AG04450 (cell line): Measurements from ENCODE around the gene KCNQ1OT1. TPM values are rescaled to one million over a fixed set of nuclear protein-coding genes. Genes with fewer than 3 reads are reported as not detected.
A peak's percentile ranks its signal among the peaks of the same experiment; 100 is the strongest.

Experiments used
- CTCF ChIA-PET: fragments of 300-600, 350-600 bp; formaldehyde crosslinking; extraction: SDS; loops from one replicate; lab custom pipeline; 2022; ENCODE audit warnings: antibody characterized with exemption, inconsistent platforms; lab: Charles Lee
- POLR2A ChIA-PET: fragments of 350-600 bp; formaldehyde crosslinking; extraction: SDS; loops from one replicate; lab custom pipeline; 2021; ENCODE audit warnings: antibody characterized with exemption, inconsistent platforms; lab: Yijun Ruan, JAX
- DNase-seq: peaks from one replicate; pipeline ENCODE4 v3.0.0-alpha.2; 2011; ENCODE audit warnings: low read depth, low spot score
- H3K27ac ChIP-seq: one replicate; pipeline ENCODE4 v1.5.1; 2012; ENCODE audit warnings: low read depth, low read length, control low read depth
- H3K27me3 ChIP-seq: one replicate; pipeline ENCODE4 v1.6.0; 2012; ENCODE audit warnings: low read length; ENCODE audit not compliant: control insufficient read depth, insufficient read depth
- H3K4me3 ChIP-seq: 2 replicates; pipeline ENCODE4 v1.5.1; 2011; ENCODE audit warnings: mild to moderate bottlenecking, low read depth, low read length, control low read depth
- H3K9me3 ChIP-seq: 2 replicates; pipeline ENCODE4 v1.5.1; 2012; ENCODE audit warnings: low read length; ENCODE audit not compliant: control insufficient read depth, insufficient read depth
- polyA plus RNA-seq: library from polyadenylated mRNA; depleted of rRNA; stranded (reverse); fragments of >200 nt; gene quantifications from 2 replicates; pipeline ENCODE4 v1.2.3, GENCODE V29; 2011
- TF ChIP-seq, protein P1 (sequence below): IDR thresholded peaks from 2 replicates; pipeline ENCODE4 v1.5.1; 2011; ENCODE audit warnings: low read depth, low read length, control low read depth, inconsistent platforms

The KCNQ1OT1 gene
- polyA plus RNA-seq, 1 experiment = 0.33 TPM

DNA sequence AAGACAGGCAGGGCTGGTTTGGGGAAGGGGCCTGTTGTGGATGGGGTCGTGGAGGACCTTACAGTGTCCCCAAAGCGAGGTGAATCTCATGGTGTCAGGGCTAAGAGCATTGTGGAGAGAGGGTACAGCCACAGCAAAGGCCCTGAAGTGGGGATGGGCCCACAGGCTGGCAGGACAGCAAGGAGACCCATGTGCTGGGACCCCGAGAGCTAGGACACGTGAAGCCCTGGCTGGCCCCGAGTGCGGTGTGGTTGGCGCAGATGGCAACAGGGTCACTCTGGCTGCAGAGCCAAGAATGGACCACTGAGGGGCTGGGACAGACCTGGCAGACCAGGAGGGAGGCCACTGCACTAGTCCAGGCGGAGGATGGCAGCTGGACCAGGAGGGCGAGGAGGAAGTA, 30.0 kb upstream of the KCNQ1OT1 start:
- POLR2A ChIA-PET = interaction anchor here (0.6 kb wide), 1 partner anchor 142 kb away, joined by 4 read pairs; no protein-coding TSS in a partner anchor
- Histone ChIP-seq H3K9me3 (peaks cover 10% of the 10 kb centered on the region), H3K27me3 (peaks cover 31% of the 10 kb centered on the region), H3K4me3 (no peak overlapping the region), H3K27ac (no peak overlapping the region)
- DNase-seq = no peak
- TF ChIP-seq, protein P1, sequence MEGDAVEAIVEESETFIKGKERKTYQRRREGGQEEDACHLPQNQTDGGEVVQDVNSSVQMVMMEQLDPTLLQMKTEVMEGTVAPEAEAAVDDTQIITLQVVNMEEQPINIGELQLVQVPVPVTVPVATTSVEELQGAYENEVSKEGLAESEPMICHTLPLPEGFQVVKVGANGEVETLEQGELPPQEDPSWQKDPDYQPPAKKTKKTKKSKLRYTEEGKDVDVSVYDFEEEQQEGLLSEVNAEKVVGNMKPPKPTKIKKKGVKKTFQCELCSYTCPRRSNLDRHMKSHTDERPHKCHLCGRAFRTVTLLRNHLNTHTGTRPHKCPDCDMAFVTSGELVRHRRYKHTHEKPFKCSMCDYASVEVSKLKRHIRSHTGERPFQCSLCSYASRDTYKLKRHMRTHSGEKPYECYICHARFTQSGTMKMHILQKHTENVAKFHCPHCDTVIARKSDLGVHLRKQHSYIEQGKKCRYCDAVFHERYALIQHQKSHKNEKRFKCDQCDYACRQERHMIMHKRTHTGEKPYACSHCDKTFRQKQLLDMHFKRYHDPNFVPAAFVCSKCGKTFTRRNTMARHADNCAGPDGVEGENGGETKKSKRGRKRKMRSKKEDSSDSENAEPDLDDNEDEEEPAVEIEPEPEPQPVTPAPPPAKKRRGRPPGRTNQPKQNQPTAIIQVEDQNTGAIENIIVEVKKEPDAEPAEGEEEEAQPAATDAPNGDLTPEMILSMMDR = no peak
- CTCF ChIA-PET = no interaction called here

DNA sequence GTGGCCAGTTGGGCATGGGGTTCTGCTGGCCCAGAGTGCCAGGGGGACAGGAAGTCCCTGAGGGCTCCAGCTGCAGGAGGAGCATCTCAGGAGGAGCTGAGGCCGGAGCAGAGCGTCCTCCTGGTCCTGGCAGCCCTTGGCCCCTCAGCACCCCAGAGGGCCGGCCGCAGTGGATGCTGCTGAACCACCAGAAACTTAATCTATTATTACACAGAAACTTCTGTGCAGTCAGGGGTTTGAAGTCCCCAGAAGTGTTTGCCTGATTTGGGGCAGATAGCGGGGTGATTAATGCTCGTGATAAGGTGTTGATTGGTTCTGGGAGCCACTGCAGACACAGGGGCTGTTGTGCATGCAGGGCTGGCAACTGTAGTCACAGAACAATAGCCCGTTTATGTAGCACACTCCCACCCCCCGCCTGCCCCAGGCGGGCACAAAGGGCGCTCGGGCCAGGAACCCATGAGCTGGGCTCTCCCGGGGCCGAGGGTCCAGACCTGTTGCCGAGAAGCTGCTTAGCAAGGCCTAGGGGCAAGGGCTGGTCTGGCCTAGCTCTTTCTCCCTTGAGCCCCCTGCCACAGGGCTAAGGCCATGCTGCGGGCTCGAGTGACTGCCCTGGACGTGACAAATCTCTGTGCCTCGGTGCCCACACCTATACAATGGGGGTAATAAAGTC, 29.0 kb upstream of the KCNQ1OT1 start:
- Histone ChIP-seq H3K9me3 (peaks cover 10% of the 10 kb centered on the region), H3K4me3 (no peak overlapping the region), H3K27ac (no peak overlapping the region), H3K27me3 (peaks cover 39% of the 10 kb centered on the region)
- ChIA-PET POLR2A (no interaction called here), CTCF (no interaction called here)
- TF ChIP-seq, protein P1 = no peak
- no peak for DNase-seq

DNA sequence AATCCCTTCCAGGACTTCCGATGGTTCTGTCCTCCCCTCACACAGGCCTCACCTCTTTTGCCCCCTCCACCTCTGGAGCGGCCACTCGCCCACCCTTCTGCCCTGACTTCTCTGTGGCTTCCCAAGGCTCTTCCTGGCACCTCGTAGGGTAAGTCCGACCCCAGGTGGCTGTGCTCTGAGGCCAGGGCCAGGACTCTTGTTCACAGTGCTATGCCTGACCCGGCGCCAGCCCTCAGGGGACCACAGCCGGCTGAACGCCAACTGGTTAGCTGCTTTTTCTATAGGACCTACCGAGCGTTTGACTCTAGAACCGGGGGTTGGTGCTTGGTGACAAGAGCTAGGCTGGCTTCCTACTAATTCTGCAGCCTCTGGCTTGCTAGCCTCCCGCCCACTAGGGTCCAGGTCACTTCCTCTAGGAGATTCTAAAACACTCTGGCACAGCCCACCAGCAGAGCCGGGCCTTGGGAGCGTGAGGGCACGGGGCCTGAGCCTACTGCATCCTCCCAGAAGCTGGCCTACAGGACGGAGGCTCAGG, 28.4 kb upstream of the KCNQ1OT1 start:
- no peak for DNase-seq
- Histone ChIP-seq H3K4me3 (no peak overlapping the region), H3K9me3 (peaks cover 10% of the 10 kb centered on the region), H3K27ac (no peak overlapping the region), H3K27me3 (peaks cover 39% of the 10 kb centered on the region)
- ChIA-PET POLR2A (no interaction called here), CTCF (no interaction called here)
- TF ChIP-seq, protein P1 = no peak

DNA sequence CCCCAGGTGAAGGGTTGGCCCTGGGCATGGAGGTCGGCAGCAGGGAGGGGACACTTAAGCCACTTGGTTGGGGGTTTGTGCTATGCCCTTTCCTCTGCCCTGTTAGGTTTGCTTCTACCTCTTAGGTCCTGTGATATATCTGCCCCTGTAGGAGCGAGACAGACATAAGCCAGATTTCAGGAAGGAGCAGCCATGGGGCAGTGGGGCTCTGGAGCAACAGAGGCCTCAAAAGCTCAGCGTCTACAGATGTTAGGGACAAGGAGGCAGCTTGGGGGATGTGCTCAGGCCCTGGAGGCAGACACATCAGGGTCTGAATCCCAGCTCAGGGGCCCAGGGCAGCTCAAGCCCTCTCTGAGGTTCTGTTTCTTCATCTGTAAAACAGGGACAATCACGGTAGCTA, 27.2 kb upstream of the KCNQ1OT1 start:
- Histone ChIP-seq H3K27ac (no peak overlapping the region), H3K27me3 (peaks cover 45% of the 10 kb centered on the region), H3K9me3 (peaks cover 10% of the 10 kb centered on the region), H3K4me3 (no peak overlapping the region)
- DNase-seq = no peak
- ChIA-PET POLR2A (interaction anchor here (0.7 kb wide), 1 partner anchor 202 kb away, joined by 3 read pairs; the partner anchor contains the start of gene PHLDA2), CTCF (no interaction called here)
- TF ChIP-seq, protein P1 = no peak

DNA sequence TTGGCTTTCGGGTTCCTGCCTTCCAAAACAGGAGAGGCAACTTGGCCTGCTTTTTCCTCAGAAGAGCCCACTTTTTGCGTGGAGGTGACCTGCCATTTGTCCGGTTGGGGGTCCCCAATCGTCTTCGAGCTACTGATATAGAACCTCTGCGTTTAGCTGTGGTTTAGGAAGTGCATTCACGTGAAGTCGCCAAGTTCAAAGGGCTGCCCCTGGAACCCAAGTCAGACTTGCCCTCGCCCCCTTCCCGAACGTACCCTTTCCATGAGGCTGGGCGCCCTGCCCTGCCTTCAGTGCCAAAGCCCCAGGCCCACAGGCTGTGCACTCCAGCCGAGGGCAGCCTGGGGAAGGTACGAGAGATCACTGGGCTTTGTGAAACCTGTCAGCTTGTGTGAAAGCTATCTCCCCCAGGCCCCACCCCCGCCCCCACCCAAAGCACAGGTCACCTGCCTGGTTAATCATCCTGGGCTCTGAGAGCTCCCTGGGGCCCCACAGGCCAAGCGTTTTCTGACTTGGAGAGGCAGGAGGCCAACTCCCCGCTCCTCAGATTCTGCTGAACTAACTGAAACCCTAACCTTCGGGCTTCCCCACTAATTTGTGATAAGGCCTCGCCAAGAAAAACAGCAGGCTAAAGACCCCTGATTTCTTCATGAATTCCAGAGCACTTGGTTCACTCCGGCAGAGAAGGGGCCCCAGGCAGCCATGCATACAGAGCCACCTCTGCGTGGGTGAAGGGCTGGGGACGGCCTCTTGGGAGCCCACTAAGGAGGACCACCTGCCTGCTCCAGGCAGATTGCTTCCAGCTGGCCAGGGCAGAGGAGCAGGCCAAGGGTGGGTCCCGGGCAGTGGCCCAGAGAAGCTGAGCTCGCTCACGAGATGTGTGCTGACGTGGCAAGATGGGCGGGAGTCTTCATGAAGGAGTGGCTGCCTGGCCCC, 25.8 kb upstream of the KCNQ1OT1 start:
- ChIA-PET POLR2A (no interaction called here), CTCF (no interaction called here)
- H3K27me3 ChIP-seq = peaks cover 52% of the 10 kb centered on the region
- H3K27ac ChIP-seq = peak overlapping the region; percentile 31
- H3K4me3 ChIP-seq = no peak overlapping the region
- DNase-seq = peak; percentile 16
- H3K9me3 ChIP-seq = peaks cover 10% of the 10 kb centered on the region
- TF ChIP-seq, protein P1 = no peak
